ENCODE data around the gene PTRH2. TPM values are rescaled to one million over a fixed set of nuclear protein-coding genes. Genes with fewer than 3 reads are reported as not detected.

PTRH2 gene
- total and polyA plus RNA-seq, 2 donors (not counting 3 experiments of a cell fraction or from before 2014, with no cell fraction given), result 40.1 to 46.7 TPM

- H3K79me2 ChIP-seq (ENCODE audit: control insufficient read depth, insufficient read depth, low read length), result peaks cover 22% of the 10 kb centered on the region
- ChIA-PET POLR2A (interaction anchor here (0.6 to 4.8 kb wide), 12 partner anchors 8 to 105 kb away, joined by 3 to 224 read pairs (median 7); partner anchors contain the start of genes PTRH2 and VMP1), CTCF (interaction anchor here (0.6 to 5.1 kb wide), 14 partner anchors 9 to 160 kb away, joined by 3 to 110 read pairs (median 8); no protein-coding TSS in a partner anchor)
- no TSS peak for BruUV-seq (replicated peaks)
- no peaks in the 10 kb centered on the region for H3K36me3 ChIP-seq (ENCODE audit: control insufficient read depth in 2 of 2, extremely low read depth in 1 of 2, insufficient read depth in 2 of 2, low read length in 2 of 2)
- no peak overlapping the region for H2AFZ ChIP-seq (ENCODE audit: low read depth, low read length)
- no peaks in the 10 kb centered on the region for H3K27me3 ChIP-seq (ENCODE audit: control insufficient read depth in 2 of 2, insufficient read depth in 2 of 2, low read length in 2 of 2)
- no peak overlapping the region for H3K4me3 ChIP-seq (replicated peaks in 1 of 3; ENCODE audit: insufficient read depth in 1 of 3, low read depth in 1 of 3, low read length in 3 of 3)
- intact Hi-C loops (cut with micrococcal nuclease) (no loop called here), dilution Hi-C loops (cut with MboI; ENCODE audit: extremely low pct_ligation_motif_present, low sequenced_read_pairs) (no loop called here)
- TF ChIP-seq FOS (IDR thresholded peaks at IDR 0.05; ENCODE audit: borderline replicate concordance, insufficient read depth, low read length) (peak; percentile 99), GATA2 (IDR thresholded peaks at IDR 0.05; ENCODE audit: insufficient read depth, insufficient read length, low read depth, low read length) (peak; percentile 57), MYC (IDR thresholded peaks at IDR 0.05; ENCODE audit: low read depth, low read length) (no peak), EZH2 (IDR thresholded peaks at IDR 0.05; ENCODE audit: borderline replicate concordance, low read depth, low read length, severe bottlenecking) (no peak), JUN (IDR thresholded peaks at IDR 0.05; ENCODE audit: borderline replicate concordance, insufficient read depth, insufficient read length, low read depth) (peak; percentile 94), POLR2AphosphoS5 (IDR thresholded peaks at IDR 0.05; ENCODE audit: insufficient read depth, low read depth, low read length) (peak; percentile 80), POLR2A (IDR thresholded peaks at IDR 0.05; ENCODE audit: low read depth, low read length) (peak; percentile 57)
- TF ChIP-seq, protein P1, sequence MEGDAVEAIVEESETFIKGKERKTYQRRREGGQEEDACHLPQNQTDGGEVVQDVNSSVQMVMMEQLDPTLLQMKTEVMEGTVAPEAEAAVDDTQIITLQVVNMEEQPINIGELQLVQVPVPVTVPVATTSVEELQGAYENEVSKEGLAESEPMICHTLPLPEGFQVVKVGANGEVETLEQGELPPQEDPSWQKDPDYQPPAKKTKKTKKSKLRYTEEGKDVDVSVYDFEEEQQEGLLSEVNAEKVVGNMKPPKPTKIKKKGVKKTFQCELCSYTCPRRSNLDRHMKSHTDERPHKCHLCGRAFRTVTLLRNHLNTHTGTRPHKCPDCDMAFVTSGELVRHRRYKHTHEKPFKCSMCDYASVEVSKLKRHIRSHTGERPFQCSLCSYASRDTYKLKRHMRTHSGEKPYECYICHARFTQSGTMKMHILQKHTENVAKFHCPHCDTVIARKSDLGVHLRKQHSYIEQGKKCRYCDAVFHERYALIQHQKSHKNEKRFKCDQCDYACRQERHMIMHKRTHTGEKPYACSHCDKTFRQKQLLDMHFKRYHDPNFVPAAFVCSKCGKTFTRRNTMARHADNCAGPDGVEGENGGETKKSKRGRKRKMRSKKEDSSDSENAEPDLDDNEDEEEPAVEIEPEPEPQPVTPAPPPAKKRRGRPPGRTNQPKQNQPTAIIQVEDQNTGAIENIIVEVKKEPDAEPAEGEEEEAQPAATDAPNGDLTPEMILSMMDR (IDR thresholded peaks at IDR 0.05; ENCODE audit: extremely low read depth in 1 of 2, insufficient read depth in 1 of 2, low read depth in 1 of 2, low read length in 2 of 2), result no peak
- TF ChIP-seq, protein P2, sequence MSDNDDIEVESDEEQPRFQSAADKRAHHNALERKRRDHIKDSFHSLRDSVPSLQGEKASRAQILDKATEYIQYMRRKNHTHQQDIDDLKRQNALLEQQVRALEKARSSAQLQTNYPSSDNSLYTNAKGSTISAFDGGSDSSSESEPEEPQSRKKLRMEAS (IDR thresholded peaks at IDR 0.05; ENCODE audit: insufficient read depth, insufficient read length), result no peak
- no peaks in the 10 kb centered on the region for H3K9me3 ChIP-seq (replicated peaks; ENCODE audit: control insufficient read depth, insufficient read depth, low read length)
- peak overlapping the region; percentile 100 for H3K27ac ChIP-seq (ENCODE audit: insufficient read depth, low read depth, low read length)
- peak overlapping the region; percentile 95 for H3K4me2 ChIP-seq (ENCODE audit: insufficient read depth, low read length)
- DNase-seq (ENCODE audit: low read depth, low spot score), result peak; percentile 90
- H3K4me1 ChIP-seq (ENCODE audit: control insufficient read depth, extremely low read depth, insufficient read depth, low read length), result peaks cover 52% of the 10 kb centered on the region
- no peaks in the 10 kb centered on the region for H3K9me1 ChIP-seq (replicated peaks; ENCODE audit: control insufficient read depth, extremely low read depth, insufficient read depth, low read length)
- peak; percentile 92 for FAIRE-seq
- no peaks in the 10 kb centered on the region for H4K20me1 ChIP-seq (replicated peaks; ENCODE audit: control insufficient read depth, extremely low read depth, insufficient read depth, low read length)
- H3K9ac ChIP-seq (replicated peaks; ENCODE audit: extremely low read depth, insufficient read depth, low read length), result peak overlapping the region; percentile 99
Observed at GRCh38 chr17:59754552-59754951, 47.3 kb upstream of the PTRH2 start.

All from endothelial cell of umbilical vein (primary cell).